Caco-2 (cell line): ENCODE data around the gene TIMM17A. TPM values are rescaled to one million over a fixed set of nuclear protein-coding genes. Genes with fewer than 3 reads are reported as not detected.
A peak's percentile ranks its signal among the peaks of the same experiment; 100 is the strongest.

Experiments used
- BruUV-seq: library from RNA; stranded (reverse); fragments of 400-500 nt; replicated peaks from 2 replicates; lab custom pipeline; 2021; lab: Mats Ljungman, UMichigan
- CTCF ChIA-PET: fragments of 300-600 bp; sonication (Branson Sonifier 250); formaldehyde crosslinking; loops from one replicate; lab custom pipeline; 2022; ENCODE audit warnings: antibody characterized with exemption; lab: Charles Lee
- POLR2A ChIA-PET: fragments of 300-600 bp; sonication (Branson Sonifier 250); formaldehyde crosslinking; loops from one replicate; lab custom pipeline; 2022; ENCODE audit warnings: antibody characterized with exemption; lab: Charles Lee
- DNase-seq, 2 experiments: peaks; one replicate each; pipeline versions ENCODE4 v3.0.0 to v3.0.0-alpha.2; 2020 to 2022
- H3K27me3 ChIP-seq: replicated peaks from 2 replicates; pipeline ENCODE4 v1.6.0; 2011; ENCODE audit warnings: low read length; ENCODE audit not compliant: control insufficient read depth, insufficient read depth
- H3K36me3 ChIP-seq: 2 replicates; pipeline ENCODE4 v1.5.1; 2011; ENCODE audit warnings: low read length; ENCODE audit not compliant: control insufficient read depth, insufficient read depth
- H3K4me1 ChIP-seq: fragments of 250-450 bp; sonication (Bioruptor Pico); 2 replicates; pipeline ENCODE4 v1.5.1; 2020; ENCODE audit warnings: mild to moderate bottlenecking
- H3K4me3 ChIP-seq: 2 replicates; pipeline ENCODE4 v1.5.1; 2011; ENCODE audit warnings: low read depth, mild to moderate bottlenecking, control low read depth, low read length
- H3K9me3 ChIP-seq: fragments of 250-450 bp; sonication (Bioruptor Pico); 2 replicates; pipeline ENCODE4 v1.5.1; 2020; ENCODE audit warnings: mild to moderate bottlenecking, moderate library complexity
- H3K27ac Mint-ChIP-seq: one replicate; pipeline ENCODE4 v1.8.0; 2022; ENCODE audit warnings: mixed read lengths; ENCODE audit not compliant: unreplicated experiment
- H3K27me3 Mint-ChIP-seq: one replicate; pipeline ENCODE4 v1.8.0; 2022; ENCODE audit warnings: mixed read lengths; ENCODE audit not compliant: insufficient read depth, unreplicated experiment
- H3K36me3 Mint-ChIP-seq: one replicate; pipeline ENCODE4 v1.8.0; 2022; ENCODE audit warnings: mild to moderate bottlenecking, mixed read lengths; ENCODE audit not compliant: insufficient read depth, unreplicated experiment
- H3K4me1 Mint-ChIP-seq: one replicate; pipeline ENCODE4 v1.8.0; 2022; ENCODE audit warnings: low read depth, mixed read lengths; ENCODE audit not compliant: unreplicated experiment
- H3K4me3 Mint-ChIP-seq: one replicate; pipeline ENCODE4 v1.8.0; 2022; ENCODE audit warnings: mild to moderate bottlenecking, moderate library complexity, mixed read lengths; ENCODE audit not compliant: unreplicated experiment
- H3K9me3 Mint-ChIP-seq: one replicate; pipeline ENCODE4 v1.8.0; 2022; ENCODE audit warnings: mixed read lengths; ENCODE audit not compliant: unreplicated experiment
- CTCF ChIP-seq, 2 experiments: fragments of 200-600 bp in 1 of 2; IDR thresholded peaks; 1 replicate in 1 of 2; 2 replicates in 1 of 2; pipeline versions ENCODE4 v1.5.1 to v1.8.0; 2011 to 2022; ENCODE audit warnings: antibody characterized with exemption in 1 of 2, control low read depth in 1 of 2, inconsistent platforms in 1 of 2, low read depth in 1 of 2, low read length in 1 of 2, mild to moderate bottlenecking in 1 of 2, moderate library complexity in 1 of 2; ENCODE audit not compliant: insufficient read depth in 1 of 2, severe bottlenecking in 1 of 2, unreplicated experiment in 1 of 2
- intact Hi-C: fragments of 100-400 bp; cut with micrococcal nuclease; formaldehyde crosslinking; loops from one replicate; pipeline ENCODE4 v1.10.0; 2022; ENCODE audit not compliant: unreplicated experiment
- total RNA-seq: library from RNA; stranded (reverse); gene quantifications from 2 replicates; pipeline ENCODE4 v1.2.3, GENCODE V29; 2022

TIMM17A gene
- total RNA-seq, 1 experiment from 2014 or later = 63.7 TPM

DNA sequence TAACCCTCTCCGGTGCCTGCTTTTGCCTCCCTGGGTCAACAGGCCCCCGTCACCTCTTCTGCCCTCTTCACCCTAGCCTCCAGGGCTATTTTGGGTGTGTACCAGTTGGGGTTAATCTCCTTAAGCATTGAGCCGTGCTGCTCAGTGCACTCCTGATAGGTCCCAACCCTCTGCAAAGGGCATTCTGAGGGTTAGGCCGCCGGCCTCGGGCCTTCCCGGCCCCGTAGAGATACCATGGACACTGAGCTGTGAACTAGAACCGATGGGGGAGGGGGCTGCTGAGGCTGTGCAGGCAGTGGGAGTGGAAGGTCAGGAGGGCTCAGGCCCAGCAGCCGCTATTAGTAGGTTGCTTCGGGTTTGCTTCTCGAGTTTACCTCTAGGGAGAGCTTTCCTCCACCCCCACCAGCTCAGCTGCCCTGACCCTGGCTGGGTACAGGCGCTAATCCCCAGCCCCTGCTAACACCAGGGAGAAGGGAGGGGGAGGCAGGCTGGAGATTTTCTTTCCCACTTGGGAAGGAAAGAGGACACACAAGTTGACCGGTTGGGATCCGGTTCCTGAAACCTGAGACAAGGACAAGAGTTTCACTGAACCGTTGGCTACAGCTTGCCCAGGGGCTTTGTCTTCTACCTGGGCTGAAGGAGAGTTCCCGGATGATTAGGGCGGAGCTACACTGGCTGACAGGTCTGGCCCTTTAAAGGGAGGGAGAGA lies 13.7 kb upstream of the TIMM17A start:
- TF ChIP-seq CTCF (IDR thresholded peaks at IDR 0.05; ENCODE audit: insufficient read depth in 1 of 2, low read depth in 1 of 2, low read length in 1 of 2, severe bottlenecking in 1 of 2, unreplicated experiment in 1 of 2) = no peak
- ChIA-PET CTCF (interaction anchor here (0.5 kb wide), 2 partner anchors 52 to 64 kb away, joined by 3 to 4 read pairs; no protein-coding TSS in a partner anchor), POLR2A (no interaction called here)
- no peaks in the 10 kb centered on the region for H3K36me3 ChIP-seq
- intact Hi-C loops = no loop called here
- no peak overlapping the region for H3K4me3 ChIP-seq
- Mint-ChIP-seq H3K9me3 (no peaks in the 10 kb centered on the region), H3K27me3 (no peaks in the 10 kb centered on the region), H3K4me3 (peak overlapping the region; percentile 43), H3K36me3 (no peaks in the 10 kb centered on the region), H3K27ac (no peak overlapping the region), H3K4me1 (peaks cover 7% of the 10 kb centered on the region)
- BruUV-seq = no TSS peak
- no peaks in the 10 kb centered on the region; the same call in 1 of the 2 replicates for H3K4me1 ChIP-seq
- peak in 1 of 2 experiments; percentile 67 for DNase-seq
- H3K9me3 ChIP-seq = no peaks in the 10 kb centered on the region
- H3K27me3 ChIP-seq = no peaks in the 10 kb centered on the region

DNA sequence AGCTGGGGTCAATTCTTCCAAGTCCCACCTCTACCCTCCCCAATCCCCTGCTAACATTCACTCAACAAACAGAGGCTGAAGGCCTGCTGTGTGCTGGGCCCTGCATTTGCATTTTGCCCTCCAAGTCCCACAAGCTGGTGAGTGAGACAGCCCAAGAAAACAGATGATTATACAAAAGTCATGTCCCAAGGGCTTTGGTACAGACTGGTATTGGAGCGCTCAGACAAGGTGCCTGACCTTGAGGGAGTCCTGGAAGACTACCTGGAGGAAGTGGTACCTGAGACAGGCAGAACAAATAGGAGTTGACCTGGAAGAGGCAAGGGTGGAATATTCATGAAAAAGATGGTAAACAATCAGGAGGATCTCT lies 13.2 kb upstream of the TIMM17A start:
- Histone ChIP-seq H3K4me1 (peaks cover 5% of the 10 kb centered on the region), H3K4me3 (no peak overlapping the region), H3K36me3 (no peaks in the 10 kb centered on the region), H3K9me3 (no peaks in the 10 kb centered on the region), H3K27me3 (no peaks in the 10 kb centered on the region)
- BruUV-seq = no TSS peak
- H3K36me3 Mint-ChIP-seq = no peaks in the 10 kb centered on the region
- intact Hi-C loops = no loop called here
- H3K27me3 Mint-ChIP-seq = peaks cover 2% of the 10 kb centered on the region
- H3K27ac Mint-ChIP-seq = no peak overlapping the region
- TF ChIP-seq CTCF (IDR thresholded peaks at IDR 0.05; ENCODE audit: insufficient read depth in 1 of 2, low read depth in 1 of 2, low read length in 1 of 2, severe bottlenecking in 1 of 2, unreplicated experiment in 1 of 2) = no peak
- H3K9me3 Mint-ChIP-seq = no peaks in the 10 kb centered on the region
- peaks cover 13% of the 10 kb centered on the region for H3K4me1 Mint-ChIP-seq
- POLR2A ChIA-PET = no interaction called here
- DNase-seq = no peak
- CTCF ChIA-PET = interaction anchor here (0.5 kb wide), 2 partner anchors 51 to 64 kb away, joined by 3 to 4 read pairs; no protein-coding TSS in a partner anchor
- H3K4me3 Mint-ChIP-seq = no peak overlapping the region

DNA sequence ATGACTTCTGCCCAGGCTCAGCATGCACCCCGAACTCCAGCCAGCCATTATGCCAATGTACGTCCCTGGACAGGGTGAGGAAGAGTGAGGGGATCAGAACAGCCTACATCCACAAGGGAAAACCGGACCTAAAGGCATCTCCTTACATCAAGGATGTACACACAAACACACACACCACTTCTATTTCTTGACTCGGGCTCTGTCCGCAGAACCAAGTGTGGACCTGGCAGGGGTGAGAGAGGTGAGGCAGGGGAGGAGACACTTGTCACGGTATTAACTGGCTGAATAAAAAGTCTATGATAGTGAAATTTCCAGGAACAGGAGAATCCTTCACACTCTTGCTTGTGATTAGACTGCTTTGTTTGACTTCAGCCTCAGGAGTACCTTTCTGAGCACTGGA lies 11.3 kb upstream of the TIMM17A start:
- Histone ChIP-seq H3K4me1 (peaks cover 10% of the 10 kb centered on the region), H3K36me3 (no peaks in the 10 kb centered on the region), H3K9me3 (no peaks in the 10 kb centered on the region), H3K4me3 (no peak overlapping the region), H3K27me3 (no peaks in the 10 kb centered on the region)
- no peak for TF ChIP-seq CTCF (IDR thresholded peaks at IDR 0.05; ENCODE audit: insufficient read depth in 1 of 2, low read depth in 1 of 2, low read length in 1 of 2, severe bottlenecking in 1 of 2, unreplicated experiment in 1 of 2)
- POLR2A ChIA-PET = no interaction called here
- no peak overlapping the region for H3K4me3 Mint-ChIP-seq
- H3K4me1 Mint-ChIP-seq = peaks cover 20% of the 10 kb centered on the region
- DNase-seq = no peak
- peaks cover 8% of the 10 kb centered on the region for H3K27me3 Mint-ChIP-seq
- BruUV-seq = no TSS peak
- CTCF ChIA-PET = no interaction called here
- no peaks in the 10 kb centered on the region for H3K9me3 Mint-ChIP-seq
- intact Hi-C loops = no loop called here
- no peaks in the 10 kb centered on the region for H3K36me3 Mint-ChIP-seq
- no peak overlapping the region for H3K27ac Mint-ChIP-seq
